Muscle layer of duodenum (tissue), 2 donors: ENCODE data around the gene ATP2A1.
"Not testable (repeated sequence)": the region's sequence is repeated elsewhere in the genome, so short reads cannot be mapped to it uniquely, and the experiment has no call there.

Experiments
- H3K27ac ChIP-seq: one replicate; pipeline ENCODE4 v1.7.0; 2013; ENCODE audit warnings: mild to moderate bottlenecking, low read length
- H3K27me3 ChIP-seq: one replicate; pipeline ENCODE4 v1.7.0; 2013; ENCODE audit warnings: low read depth, mild to moderate bottlenecking, control low read depth, low read length
- H3K36me3 ChIP-seq, 2 donors: one replicate each; pipeline ENCODE4 v1.7.0; 2013; ENCODE audit warnings: low read length in 2 of 2, control low read depth in 1 of 2, mild to moderate bottlenecking in 1 of 2; ENCODE audit not compliant: insufficient read depth in 2 of 2, control insufficient read depth in 1 of 2
- H3K4me1 ChIP-seq, 2 donors: one replicate each; pipeline ENCODE4 v1.7.0; 2013; ENCODE audit warnings: low read length in 2 of 2, mild to moderate bottlenecking in 2 of 2, control low read depth in 1 of 2, moderate library complexity in 1 of 2; ENCODE audit not compliant: insufficient read depth in 2 of 2, control insufficient read depth in 1 of 2
- H3K4me3 ChIP-seq, 2 donors: one replicate each; pipeline ENCODE4 v1.7.0; 2013; ENCODE audit warnings: low read length in 2 of 2, low read depth in 1 of 2, mild to moderate bottlenecking in 1 of 2
- H3K9me3 ChIP-seq, 2 donors: one replicate each; pipeline ENCODE4 v1.7.0; 2013; ENCODE audit warnings: low read length in 2 of 2, control low read depth in 1 of 2, mild to moderate bottlenecking in 1 of 2; ENCODE audit not compliant: control insufficient read depth in 1 of 2
- donor health status: healthy.

Gene ATP2A1

DNA sequence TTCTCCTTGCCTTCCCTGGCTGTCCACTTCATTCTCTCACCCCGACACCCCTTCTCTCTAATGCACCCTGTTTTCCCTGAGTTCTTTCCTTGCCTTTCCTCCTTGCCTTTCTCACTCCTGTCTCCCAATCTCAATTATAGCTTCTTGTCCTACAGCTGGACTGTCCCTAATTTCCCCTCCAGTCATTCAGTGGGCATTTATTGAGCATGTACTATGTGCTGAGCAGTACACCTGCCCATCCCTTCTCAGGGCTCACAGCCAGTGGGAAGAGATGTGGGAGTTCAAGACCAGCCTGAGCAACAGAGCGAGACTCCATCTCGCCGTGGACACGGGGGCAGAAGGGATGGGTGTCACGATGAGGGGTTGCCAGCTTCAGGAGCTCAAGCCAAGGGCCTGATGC lies 5.8 kb downstream of the ATP2A1 start:
- no peak overlapping the region for H3K27ac ChIP-seq
- H3K4me3 ChIP-seq: no peak overlapping the region
- no peaks in the 10 kb centered on the region for H3K36me3 ChIP-seq
- H3K27me3 ChIP-seq: no peaks in the 10 kb centered on the region
- peaks cover 0 to 11% of the 10 kb centered on the region in 2 donors for H3K4me1 ChIP-seq
- H3K9me3 ChIP-seq: no peaks in the 10 kb centered on the region

DNA sequence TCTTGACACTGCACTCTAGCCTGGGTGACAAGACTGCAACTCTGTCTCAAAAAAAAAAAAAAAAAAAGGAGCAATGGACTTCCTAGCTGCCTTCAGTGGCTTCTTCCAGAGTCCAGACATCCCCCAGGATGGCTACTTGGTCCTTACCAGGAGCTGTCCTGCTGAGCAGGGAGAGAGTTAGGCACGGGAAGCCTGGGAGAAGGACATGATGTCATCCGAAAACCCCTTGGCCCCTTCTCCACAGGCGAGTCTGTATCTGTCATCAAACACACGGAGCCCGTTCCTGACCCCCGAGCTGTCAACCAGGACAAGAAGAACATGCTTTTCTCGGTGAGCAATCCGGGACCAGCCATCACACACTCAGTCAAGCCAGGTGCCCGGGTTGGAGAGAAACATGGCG lies 8.7 kb downstream of the ATP2A1 start:
- Histone ChIP-seq H3K4me3 (no peak overlapping the region), H3K9me3 (no peaks in the 10 kb centered on the region), H3K4me1 (no peaks in the 10 kb centered on the region), H3K27ac (no peak overlapping the region), H3K27me3 (no peaks in the 10 kb centered on the region), H3K36me3 (no peaks in the 10 kb centered on the region)

DNA sequence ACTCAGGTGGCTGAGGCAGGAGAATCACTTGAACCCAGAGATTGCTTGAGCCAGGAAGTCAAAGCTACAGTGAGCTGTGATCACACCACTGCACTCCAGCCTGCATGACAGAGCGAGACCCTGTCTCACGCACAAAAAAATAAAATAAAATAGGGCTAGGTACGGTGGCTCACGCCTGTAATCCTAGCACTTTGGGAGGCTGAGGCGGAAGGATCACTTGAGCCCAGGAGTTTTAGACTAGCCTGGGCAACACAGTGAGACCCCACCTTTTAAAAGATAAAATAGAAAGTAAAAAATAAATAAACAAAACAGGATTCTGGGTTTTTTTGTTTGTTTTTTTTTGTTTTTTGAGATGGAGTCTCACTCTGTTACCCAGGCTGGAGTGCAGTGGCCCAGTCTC lies 12.1 kb downstream of the ATP2A1 start:
- not testable (repeated sequence) for H3K27me3 ChIP-seq, H3K27ac ChIP-seq, H3K36me3 ChIP-seq, H3K9me3 ChIP-seq, H3K4me1 ChIP-seq, H3K4me3 ChIP-seq

DNA sequence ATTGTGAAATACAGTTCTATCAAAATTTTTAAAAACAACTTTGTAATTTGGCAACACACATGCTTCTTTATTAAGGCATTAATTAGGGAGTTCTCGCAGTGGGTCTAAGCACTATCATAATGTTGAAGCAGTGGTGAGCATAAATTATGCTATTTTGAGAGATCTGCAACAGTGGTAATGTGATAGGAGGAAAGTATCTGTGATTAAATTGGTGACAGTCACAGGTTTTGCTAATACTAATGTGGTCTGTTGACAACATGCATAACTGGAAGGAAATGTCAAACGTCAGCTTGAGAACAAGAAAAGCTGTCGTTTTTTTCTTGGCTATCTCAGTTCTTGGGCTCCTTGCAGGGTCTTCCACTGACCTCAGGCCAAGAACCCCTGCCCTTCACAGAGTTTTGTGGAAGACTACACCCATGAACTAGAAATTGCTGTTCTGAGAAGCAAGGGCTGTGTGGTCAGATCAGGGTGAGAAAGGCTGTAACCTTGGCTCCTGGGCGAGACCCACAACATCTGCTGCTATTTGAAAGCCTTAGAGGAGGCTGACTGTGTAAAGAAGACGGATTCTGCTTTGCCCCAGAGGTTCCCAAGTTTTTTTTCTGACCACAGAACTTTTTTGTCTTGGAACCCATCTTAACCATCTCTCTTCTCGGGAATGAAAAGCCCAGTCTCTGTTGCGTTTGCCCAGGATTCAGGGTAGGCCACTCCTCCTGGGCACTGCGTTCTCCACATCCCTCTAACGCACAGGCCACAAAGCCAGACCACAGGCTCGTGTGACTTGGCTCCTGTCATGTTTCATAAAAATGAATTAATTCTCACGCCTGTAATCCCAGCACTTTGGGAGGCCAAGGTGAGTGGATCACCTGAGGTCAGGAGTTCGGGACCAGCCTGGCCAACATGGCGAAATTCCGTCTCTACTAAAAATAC lies 13.9 kb downstream of the ATP2A1 start:
- no peaks in the 10 kb centered on the region for H3K27me3 ChIP-seq
- no peaks in the 10 kb centered on the region for H3K4me1 ChIP-seq
- H3K27ac ChIP-seq: no peak overlapping the region
- H3K9me3 ChIP-seq: no peaks in the 10 kb centered on the region
- no peak overlapping the region for H3K4me3 ChIP-seq
- no peaks in the 10 kb centered on the region for H3K36me3 ChIP-seq

DNA sequence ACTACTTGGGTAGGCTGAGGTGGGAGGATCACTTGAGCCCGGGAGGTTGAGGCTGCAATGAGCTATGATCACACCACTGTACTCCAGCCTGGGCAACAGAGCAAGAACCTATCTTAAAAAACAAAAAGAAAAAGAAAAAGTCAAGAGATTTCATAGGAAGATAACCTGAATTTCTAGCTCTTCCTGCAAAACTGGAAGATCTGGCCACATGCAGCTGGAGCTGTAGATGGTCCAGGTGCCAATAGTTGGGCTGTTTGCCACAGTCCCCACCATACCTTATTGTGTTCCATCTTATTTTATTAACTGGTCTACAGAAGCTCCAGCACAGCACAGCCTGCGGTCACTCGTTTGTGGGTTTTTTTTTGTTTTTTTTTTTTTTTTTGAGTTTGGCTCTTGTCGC lies 15.0 kb downstream of the ATP2A1 start:
- no peaks in the 10 kb centered on the region for H3K4me1 ChIP-seq
- H3K4me3 ChIP-seq: no peak overlapping the region
- H3K27ac ChIP-seq: no peak overlapping the region
- H3K36me3 ChIP-seq: no peaks in the 10 kb centered on the region
- H3K9me3 ChIP-seq: no peaks in the 10 kb centered on the region
- H3K27me3 ChIP-seq: no peaks in the 10 kb centered on the region

DNA sequence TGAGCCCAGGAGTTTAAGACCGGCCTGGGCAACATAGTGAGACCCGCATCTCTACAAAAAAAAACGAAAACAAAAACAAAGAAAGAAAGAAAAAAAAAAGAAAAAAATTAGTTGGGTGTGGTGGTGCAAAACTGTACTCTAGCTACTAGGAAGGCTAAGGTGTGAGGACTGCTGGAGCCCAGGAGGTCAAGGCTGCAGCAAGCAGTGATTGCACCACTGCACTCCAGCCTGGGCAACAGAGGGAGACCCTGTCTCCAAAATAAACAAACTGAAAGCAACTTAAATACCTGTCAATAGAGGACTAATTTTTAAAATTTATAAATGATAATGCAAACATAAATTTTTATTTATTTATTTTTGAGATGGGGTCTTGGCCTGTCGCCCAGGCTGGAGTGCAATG lies 17.3 kb downstream of the ATP2A1 start:
- Histone ChIP-seq H3K36me3 (no peaks in the 10 kb centered on the region), H3K9me3 (no peaks in the 10 kb centered on the region), H3K27ac (no peak overlapping the region), H3K27me3 (no peaks in the 10 kb centered on the region), H3K4me1 (no peaks in the 10 kb centered on the region), H3K4me3 (no peak overlapping the region)

DNA sequence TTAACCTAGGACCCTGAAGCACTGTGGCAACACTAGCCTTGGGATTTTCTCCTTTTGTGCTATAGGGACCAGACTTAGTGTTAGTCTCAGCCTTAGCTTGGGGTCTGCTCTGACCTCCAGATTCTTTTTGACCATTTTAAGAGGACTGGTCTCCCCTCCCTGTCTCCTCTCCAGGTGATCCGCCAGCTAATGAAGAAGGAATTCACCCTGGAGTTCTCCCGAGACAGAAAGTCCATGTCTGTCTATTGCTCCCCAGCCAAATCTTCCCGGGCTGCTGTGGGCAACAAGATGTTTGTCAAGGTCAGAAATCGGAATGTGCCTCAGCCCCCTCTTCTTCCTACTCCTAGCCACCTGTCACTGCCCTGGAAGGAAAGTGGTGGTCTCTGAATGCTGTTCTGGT lies 19.5 kb downstream of the ATP2A1 start:
- Histone ChIP-seq H3K9me3 (no peaks in the 10 kb centered on the region), H3K27ac (no peak overlapping the region), H3K4me1 (no peaks in the 10 kb centered on the region), H3K27me3 (no peaks in the 10 kb centered on the region), H3K4me3 (no peak overlapping the region), H3K36me3 (no peaks in the 10 kb centered on the region)

DNA sequence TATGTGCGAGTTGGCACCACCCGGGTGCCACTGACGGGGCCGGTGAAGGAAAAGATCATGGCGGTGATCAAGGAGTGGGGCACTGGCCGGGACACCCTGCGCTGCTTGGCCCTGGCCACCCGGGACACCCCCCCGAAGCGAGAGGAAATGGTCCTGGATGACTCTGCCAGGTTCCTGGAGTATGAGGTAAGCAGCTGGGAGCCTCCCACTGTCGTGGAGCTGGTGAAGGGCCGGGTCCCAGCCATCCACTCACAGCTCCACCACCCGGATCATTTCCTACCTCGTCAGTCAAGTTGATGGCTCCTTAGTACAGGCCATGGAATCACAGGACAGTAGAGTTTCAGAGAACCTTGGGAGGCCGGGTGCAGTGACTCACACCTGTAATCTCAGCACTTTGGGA lies 20.0 kb downstream of the ATP2A1 start:
- Histone ChIP-seq H3K27ac (no peak overlapping the region), H3K27me3 (no peaks in the 10 kb centered on the region), H3K36me3 (no peaks in the 10 kb centered on the region), H3K9me3 (no peaks in the 10 kb centered on the region), H3K4me3 (no peak overlapping the region), H3K4me1 (no peaks in the 10 kb centered on the region)

DNA sequence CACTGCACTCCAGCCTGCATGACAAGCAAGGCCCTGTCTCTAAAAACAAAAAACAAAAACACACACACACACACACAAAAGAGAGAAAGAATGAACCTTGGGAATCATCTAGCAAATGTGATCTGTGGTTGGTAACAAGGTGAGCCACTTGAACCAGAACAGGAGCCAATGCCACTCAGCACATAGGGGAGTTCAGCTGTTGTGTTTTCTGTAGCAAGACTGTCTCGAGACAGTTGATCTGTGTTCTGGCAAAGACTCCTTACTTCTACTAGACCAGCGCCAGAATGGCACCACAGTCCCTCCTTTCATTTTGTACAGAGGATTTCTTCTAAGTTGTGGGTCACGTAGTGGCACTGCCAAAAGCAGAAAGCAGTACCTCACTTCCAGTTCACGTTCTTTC lies 20.7 kb downstream of the ATP2A1 start:
- H3K4me1 ChIP-seq: no peaks in the 10 kb centered on the region
- no peak overlapping the region for H3K27ac ChIP-seq
- no peak overlapping the region for H3K4me3 ChIP-seq

DNA sequence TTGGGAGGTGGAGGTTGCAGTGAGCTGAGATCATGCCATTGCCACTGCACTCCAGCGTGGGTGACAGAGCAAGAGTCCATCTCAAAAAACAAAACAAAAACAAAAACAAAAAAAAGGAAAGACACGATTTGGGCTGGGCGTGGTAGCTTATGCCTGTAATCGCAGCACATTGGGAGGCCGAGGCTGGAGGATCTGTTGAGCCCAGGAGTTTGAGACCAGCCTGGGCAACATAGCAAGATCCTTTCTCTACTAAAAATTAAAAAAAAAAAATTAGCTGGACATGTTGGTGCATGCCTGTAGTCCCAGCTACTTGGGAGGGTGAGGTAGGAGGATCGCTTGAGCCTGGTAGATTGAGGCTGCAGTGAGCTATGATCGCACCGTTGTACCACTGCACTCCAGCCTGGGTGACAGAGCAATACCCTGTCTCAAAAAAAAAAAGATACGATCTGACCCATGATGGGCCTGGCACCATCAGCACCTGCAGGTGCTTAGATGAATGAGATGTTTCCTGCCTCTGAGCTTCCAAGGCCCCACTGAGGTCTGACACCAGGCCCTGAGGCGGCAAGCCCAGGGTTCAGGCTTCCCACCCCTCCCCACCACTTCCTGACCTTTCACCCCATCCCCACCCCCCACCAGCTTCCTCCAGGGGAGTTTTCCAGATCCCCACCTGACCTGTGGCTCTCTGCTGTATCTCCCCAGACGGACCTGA lies 21.7 kb downstream of the ATP2A1 start:
- H3K36me3 ChIP-seq: peaks cover 0 to 8% of the 10 kb centered on the region in 2 donors
- H3K4me3 ChIP-seq: no peak overlapping the region
- no peak overlapping the region for H3K27ac ChIP-seq
- H3K27me3 ChIP-seq: no peaks in the 10 kb centered on the region
- no peaks in the 10 kb centered on the region for H3K9me3 ChIP-seq
- no peaks in the 10 kb centered on the region for H3K4me1 ChIP-seq

More for the DNA sequence above, 20.7 kb downstream of the ATP2A1 start:
- Histone ChIP-seq H3K27me3 (no peaks in the 10 kb centered on the region), H3K36me3 (no peaks in the 10 kb centered on the region), H3K9me3 (no peaks in the 10 kb centered on the region)

DNA sequence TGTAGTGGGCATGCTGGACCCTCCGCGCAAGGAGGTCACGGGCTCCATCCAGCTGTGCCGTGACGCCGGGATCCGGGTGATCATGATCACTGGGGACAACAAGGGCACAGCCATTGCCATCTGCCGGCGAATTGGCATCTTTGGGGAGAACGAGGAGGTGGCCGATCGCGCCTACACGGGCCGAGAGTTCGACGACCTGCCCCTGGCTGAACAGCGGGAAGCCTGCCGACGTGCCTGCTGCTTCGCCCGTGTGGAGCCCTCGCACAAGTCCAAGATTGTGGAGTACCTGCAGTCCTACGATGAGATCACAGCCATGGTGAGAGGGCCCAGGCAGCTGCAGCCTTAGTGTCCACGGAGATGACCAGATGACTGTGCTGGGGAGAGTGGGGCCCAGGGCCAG lies 22.3 kb downstream of the ATP2A1 start:
- no peak overlapping the region for H3K27ac ChIP-seq
- H3K9me3 ChIP-seq: no peaks in the 10 kb centered on the region
- H3K36me3 ChIP-seq: peaks cover 0 to 12% of the 10 kb centered on the region in 2 donors
- no peaks in the 10 kb centered on the region for H3K27me3 ChIP-seq
- no peaks in the 10 kb centered on the region for H3K4me1 ChIP-seq
- H3K4me3 ChIP-seq: no peak overlapping the region
